Measurements from ENCODE around the gene SIM2.

GRCh38 chr21:36723371-36723881 lies 24.5 kb downstream of the SIM2 start:
- TF ChIP-seq POLR2A (IDR thresholded peaks at IDR 0.05; ENCODE audit: low read length): no peak
- no peak for TF ChIP-seq GATA1 (IDR thresholded peaks at IDR 0.05; ENCODE audit: low read depth, low read length)

Data from erythroblast (primary cell).